Activated T-helper 1 cell treated with anti-CD3 and anti-CD28 coated beads, Interleukin-12 subunit alpha, Interleukin-12 subunit beta, Interleukin-2, Interleukin-4 antibody, amounts not matched to agents 30 ng/mL and 10 ng/mL and 1 ng/mL, durations not matched to agents 14 hours and 24 hours and 36 hours (primary cell): Measurements from ENCODE around the gene MAPK8IP2. TPM values are rescaled to one million over a fixed set of nuclear protein-coding genes. Genes with fewer than 3 reads are reported as not detected.
"Not testable (repeated sequence)": the region's sequence is repeated elsewhere in the genome, so short reads cannot be mapped to it uniquely, and the experiment has no call there.

Source experiments
- DNase-seq: peaks from one replicate; pipeline ENCODE4 v3.0.0; 2021; ENCODE audit warnings: low spot score
- H3K27ac Mint-ChIP-seq: one replicate; pipeline ENCODE4 v1.8.0; 2021; ENCODE audit warnings: mild to moderate bottlenecking, mixed read lengths
- H3K27me3 Mint-ChIP-seq: one replicate; pipeline ENCODE4 v1.8.0; 2022; ENCODE audit warnings: mild to moderate bottlenecking, moderate library complexity, mixed read lengths; ENCODE audit not compliant: insufficient read depth
- H3K36me3 Mint-ChIP-seq: one replicate; pipeline ENCODE4 v1.8.0; 2021; ENCODE audit warnings: low read depth, mixed read lengths
- H3K4me1 Mint-ChIP-seq: one replicate; pipeline ENCODE4 v1.8.0; 2021; ENCODE audit warnings: low read depth, mixed read lengths
- H3K4me3 Mint-ChIP-seq: one replicate; pipeline ENCODE4 v1.8.0; 2021; ENCODE audit warnings: mild to moderate bottlenecking, moderate library complexity, mixed read lengths
- H3K9me3 Mint-ChIP-seq: one replicate; pipeline ENCODE4 v1.8.0; 2021; ENCODE audit warnings: mixed read lengths
- intact Hi-C: fragments of 100-400 bp; cut with micrococcal nuclease; formaldehyde crosslinking; loops from one replicate; pipeline ENCODE4 v1.15.1; 2024
- total RNA-seq: library from RNA; stranded (reverse); gene quantifications from 2 replicates; pipeline ENCODE4 v1.2.3, GENCODE V29; 2022

Gene MAPK8IP2
- total RNA-seq, 1 donor from 2014 or later, result 0.08 TPM

DNA sequence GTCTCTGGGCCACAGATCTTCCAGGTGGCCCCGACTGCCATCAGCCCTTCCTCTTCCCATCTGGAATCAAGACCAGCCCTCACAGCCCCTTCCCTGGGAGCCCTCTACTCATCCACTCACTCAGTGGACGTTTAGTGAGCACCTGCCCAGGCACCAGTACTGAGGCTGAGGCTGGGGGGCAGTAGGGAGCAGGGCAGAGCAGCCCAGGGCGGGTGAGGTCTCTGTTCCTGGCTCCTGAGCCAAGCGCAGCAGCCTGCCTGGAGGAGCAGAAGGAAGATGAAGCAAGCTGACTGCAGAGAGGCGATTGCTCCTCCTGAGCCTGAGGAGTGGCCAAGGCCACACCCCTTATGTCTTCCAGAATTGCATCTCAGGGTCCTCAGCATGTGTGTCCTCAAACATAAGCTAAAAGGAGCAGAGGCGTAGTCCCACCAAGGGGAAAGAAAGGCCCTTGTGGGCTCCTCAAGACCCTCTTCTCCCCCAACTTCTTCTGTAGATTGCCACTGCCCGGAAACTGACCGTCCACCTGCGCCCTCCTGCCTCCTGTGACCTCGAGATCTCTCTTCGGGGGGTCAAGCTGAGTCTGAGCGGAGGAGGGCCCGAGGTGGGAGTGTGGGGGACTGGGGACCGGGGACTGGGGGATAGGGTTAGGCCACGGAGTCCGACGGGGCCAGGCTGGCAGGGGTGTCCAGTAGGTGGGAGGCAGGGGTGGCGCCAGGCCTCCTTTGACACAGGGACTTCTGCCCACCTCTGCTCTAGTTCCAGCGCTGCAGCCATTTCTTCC, 5.8 kb downstream of the MAPK8IP2 start:
- peaks cover 31% of the 10 kb centered on the region for H3K27me3 Mint-ChIP-seq
- H3K36me3 Mint-ChIP-seq, result no peaks in the 10 kb centered on the region
- H3K9me3 Mint-ChIP-seq, result no peaks in the 10 kb centered on the region
- intact Hi-C loops, result no loop called here
- H3K27ac Mint-ChIP-seq, result no peak overlapping the region
- no peak for DNase-seq
- no peaks in the 10 kb centered on the region for H3K4me1 Mint-ChIP-seq
- H3K4me3 Mint-ChIP-seq, result no peak overlapping the region

DNA sequence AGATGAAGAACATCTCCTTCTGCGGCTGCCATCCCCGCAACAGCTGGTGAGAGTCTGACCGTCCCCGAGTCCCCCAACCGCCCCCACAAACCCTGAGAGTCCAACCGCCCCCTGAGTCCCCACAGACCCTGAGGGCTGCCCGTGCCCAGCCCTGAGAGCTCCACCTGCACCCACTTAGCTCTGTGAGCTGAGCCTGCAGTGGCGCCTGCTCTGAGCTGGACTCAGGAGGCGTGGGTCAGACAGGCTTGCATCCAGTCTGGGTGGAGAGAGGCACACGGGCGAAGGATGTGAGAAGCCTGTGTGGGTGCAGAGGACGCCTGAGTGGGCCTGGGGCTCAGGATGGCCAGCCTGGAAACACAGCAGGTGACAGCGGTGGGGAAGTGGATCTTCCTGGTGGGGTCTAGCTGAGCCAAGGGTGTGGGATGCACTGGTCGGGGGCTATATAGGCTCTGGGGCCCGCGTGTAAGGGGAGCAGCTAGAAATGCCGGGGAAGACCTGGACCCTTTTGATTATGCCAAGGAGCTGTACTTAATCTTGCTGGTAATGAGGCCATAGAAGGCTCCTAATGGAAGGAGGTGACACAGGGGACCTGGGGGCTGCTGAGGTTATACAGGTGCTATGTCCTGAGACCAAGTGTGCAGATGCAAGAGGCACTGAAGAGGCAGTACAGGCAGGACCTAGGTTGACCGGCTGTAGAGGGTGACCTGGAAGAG, 6.5 kb downstream of the MAPK8IP2 start:
- no peaks in the 10 kb centered on the region for H3K9me3 Mint-ChIP-seq
- peaks cover 24% of the 10 kb centered on the region for H3K27me3 Mint-ChIP-seq
- H3K36me3 Mint-ChIP-seq, result no peaks in the 10 kb centered on the region
- H3K4me3 Mint-ChIP-seq, result no peak overlapping the region
- DNase-seq, result no peak
- H3K27ac Mint-ChIP-seq, result no peak overlapping the region
- no peaks in the 10 kb centered on the region for H3K4me1 Mint-ChIP-seq
- intact Hi-C loops, result no loop called here

DNA sequence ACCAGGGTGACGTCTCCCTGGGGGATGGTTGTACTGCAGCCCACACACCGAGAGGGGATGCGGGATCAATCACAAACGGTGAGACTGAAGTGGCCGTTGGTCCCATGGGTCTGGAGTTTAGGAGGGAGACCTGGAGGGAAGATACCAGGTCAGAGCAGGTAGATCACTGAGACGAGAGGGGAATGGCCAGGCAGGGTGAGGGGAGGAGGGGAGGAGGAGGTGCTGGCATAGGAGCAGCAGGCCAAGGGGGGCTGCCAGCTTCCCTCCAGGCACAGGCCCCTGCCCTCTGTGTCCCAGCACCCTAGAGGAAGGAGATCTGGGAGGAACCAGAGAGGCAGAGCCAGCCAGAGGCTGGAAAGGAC, 7.0 kb downstream of the MAPK8IP2 start:
- intact Hi-C loops, result no loop called here
- no peak for DNase-seq
- Mint-ChIP-seq H3K27ac (no peak overlapping the region), H3K4me1 (no peaks in the 10 kb centered on the region), H3K9me3 (no peaks in the 10 kb centered on the region), H3K4me3 (no peak overlapping the region), H3K27me3 (peaks cover 19% of the 10 kb centered on the region), H3K36me3 (no peaks in the 10 kb centered on the region)

DNA sequence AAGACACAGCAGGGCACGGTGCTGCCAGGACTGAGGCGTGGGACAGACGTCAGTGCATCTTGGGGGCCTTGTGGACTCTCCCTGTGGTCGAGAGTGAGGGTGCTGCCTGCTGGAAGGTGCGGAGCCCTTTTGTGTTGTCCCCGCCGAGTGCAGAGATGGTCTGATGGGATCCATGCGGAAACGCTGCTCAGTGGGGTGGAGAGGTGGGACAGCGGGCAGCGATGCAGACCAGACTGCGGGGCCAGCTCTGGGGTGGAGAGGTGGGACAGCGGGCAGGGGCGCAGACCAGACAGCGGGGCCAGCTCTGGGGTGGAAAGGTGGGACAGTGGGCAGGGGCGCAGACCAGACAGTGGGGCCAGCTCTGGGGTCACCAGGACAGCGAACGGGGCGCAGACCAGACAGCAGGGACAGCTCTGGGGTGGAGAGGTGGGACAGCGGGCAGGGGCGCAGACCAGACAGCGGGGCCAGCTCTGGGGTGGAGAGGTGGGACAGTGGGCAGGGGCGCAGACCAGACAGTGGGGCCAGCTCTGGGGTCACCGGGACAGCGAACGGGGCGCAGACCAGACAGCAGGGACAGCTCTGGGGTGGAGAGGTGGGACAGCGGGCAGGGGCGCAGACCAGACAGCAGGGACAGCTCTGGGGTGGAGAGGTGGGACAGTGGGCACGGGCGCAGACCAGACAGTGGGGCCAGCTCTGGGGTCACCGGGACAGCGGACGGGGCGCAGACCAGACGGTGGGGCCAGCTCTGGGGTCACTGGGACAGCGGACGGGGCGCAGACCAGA, 7.7 kb downstream of the MAPK8IP2 start:
- not testable (repeated sequence) for H3K36me3 Mint-ChIP-seq, H3K27ac Mint-ChIP-seq, H3K4me3 Mint-ChIP-seq

DNA sequence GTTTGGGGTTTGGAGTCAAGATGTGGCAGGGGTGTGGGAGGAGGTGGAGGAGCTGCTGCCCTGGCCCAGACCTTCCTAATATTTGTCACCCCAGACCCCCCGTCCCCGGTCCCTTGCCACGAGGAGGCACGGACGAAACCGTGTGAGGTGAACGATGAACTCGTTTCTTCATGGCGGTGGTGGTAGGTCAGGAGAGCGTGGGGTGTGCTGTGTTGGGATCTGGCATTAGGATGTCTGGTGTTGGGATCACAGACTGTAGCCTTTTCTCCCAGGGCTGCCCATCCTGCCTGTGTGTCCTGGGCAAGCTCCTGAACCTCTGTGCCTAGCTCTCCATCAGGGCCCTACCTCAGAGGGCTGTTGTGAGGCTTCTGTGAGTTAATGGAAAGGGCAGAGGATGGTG, 8.4 kb downstream of the MAPK8IP2 start:
- H3K36me3 Mint-ChIP-seq, result no peaks in the 10 kb centered on the region
- peaks cover 11% of the 10 kb centered on the region for H3K27me3 Mint-ChIP-seq
- intact Hi-C loops, result no loop called here
- DNase-seq, result no peak
- H3K4me1 Mint-ChIP-seq, result no peaks in the 10 kb centered on the region
- H3K4me3 Mint-ChIP-seq, result no peak overlapping the region
- H3K9me3 Mint-ChIP-seq, result no peaks in the 10 kb centered on the region
- no peak overlapping the region for H3K27ac Mint-ChIP-seq

More for the DNA sequence above, 7.7 kb downstream of the MAPK8IP2 start:
- H3K27me3 Mint-ChIP-seq, result peaks cover 14% of the 10 kb centered on the region
- H3K4me1 Mint-ChIP-seq, H3K9me3 Mint-ChIP-seq, DNase-seq, intact Hi-C loops: not testable (repeated sequence)

DNA sequence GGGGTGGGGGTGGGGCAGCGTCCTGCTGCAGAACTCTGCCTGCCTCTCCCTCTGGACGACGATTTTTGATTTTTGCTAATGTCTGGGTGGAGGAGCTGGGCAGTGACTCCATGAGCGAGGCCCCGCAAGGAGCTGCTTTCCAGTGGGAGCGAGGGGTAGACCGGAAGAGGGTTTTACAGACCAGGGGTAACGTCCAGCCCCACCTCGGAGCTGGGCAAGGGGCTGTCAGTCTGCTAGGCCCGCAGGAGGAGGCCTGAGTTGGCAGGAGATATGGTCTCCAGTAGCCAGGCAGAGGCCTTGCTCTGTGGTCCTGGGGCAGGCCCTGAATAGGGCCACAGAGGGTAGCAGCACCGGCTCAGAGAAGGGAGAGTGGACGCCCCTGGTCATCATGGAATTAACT, 9.0 kb downstream of the MAPK8IP2 start:
- no peak overlapping the region for H3K27ac Mint-ChIP-seq

DNA sequence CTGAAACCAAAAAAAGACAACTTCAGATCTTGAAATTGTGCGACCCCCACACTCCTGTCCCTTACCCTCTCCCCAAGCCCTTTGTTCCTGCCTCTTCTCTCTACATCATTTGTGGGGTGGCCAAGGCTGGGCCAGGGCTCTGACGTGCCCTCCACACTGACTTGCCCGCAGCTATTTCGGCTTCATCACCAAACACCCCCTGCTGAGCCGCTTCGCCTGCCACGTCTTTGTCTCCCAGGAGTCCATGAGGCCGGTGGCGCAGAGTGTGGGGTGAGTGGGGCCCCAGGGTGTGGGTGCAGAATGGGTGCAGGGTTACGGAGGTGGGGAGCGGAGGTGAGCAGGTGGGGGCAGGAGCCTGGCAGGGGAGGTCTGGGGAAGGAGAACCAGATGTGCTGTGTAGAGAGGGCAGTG, 9.5 kb downstream of the MAPK8IP2 start:
- Mint-ChIP-seq H3K4me3 (no peak overlapping the region), H3K9me3 (no peaks in the 10 kb centered on the region), H3K4me1 (no peaks in the 10 kb centered on the region), H3K36me3 (no peaks in the 10 kb centered on the region), H3K27ac (no peak overlapping the region), H3K27me3 (peaks cover 12% of the 10 kb centered on the region)
- DNase-seq, result no peak
- intact Hi-C loops, result no loop called here

More for the DNA sequence above, 9.0 kb downstream of the MAPK8IP2 start:
- H3K27me3 Mint-ChIP-seq, result peaks cover 12% of the 10 kb centered on the region
- H3K4me1 Mint-ChIP-seq, result no peaks in the 10 kb centered on the region
- H3K9me3 Mint-ChIP-seq, result no peaks in the 10 kb centered on the region
- no peaks in the 10 kb centered on the region for H3K36me3 Mint-ChIP-seq
- no peak for DNase-seq
- intact Hi-C loops, result no loop called here
- no peak overlapping the region for H3K4me3 Mint-ChIP-seq

DNA sequence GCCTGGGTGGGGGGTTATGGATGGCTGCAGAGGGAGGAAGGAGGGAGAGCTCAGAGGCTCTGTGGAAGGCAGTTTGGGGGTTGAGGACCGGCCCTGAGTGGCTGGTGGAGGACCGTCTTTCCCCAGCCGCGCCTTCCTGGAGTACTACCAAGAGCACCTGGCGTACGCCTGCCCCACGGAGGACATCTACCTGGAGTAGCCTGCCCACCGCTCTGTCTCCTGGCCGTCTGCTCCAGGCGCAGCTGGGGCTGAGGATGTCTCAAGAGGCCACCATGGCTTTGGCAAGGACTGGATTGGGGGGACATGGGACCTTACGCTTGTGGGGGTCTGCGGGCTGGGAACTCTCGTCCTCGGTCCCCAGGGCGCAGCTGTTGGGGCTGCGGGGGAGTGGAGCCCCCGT, 10.0 kb downstream of the MAPK8IP2 start:
- DNase-seq, result no peak
- H3K4me3 Mint-ChIP-seq, result no peak overlapping the region
- intact Hi-C loops, result no loop called here
- no peaks in the 10 kb centered on the region for H3K4me1 Mint-ChIP-seq
- no peak overlapping the region for H3K27ac Mint-ChIP-seq
- no peaks in the 10 kb centered on the region for H3K9me3 Mint-ChIP-seq
- no peaks in the 10 kb centered on the region for H3K36me3 Mint-ChIP-seq
- H3K27me3 Mint-ChIP-seq, result peaks cover 17% of the 10 kb centered on the region

DNA sequence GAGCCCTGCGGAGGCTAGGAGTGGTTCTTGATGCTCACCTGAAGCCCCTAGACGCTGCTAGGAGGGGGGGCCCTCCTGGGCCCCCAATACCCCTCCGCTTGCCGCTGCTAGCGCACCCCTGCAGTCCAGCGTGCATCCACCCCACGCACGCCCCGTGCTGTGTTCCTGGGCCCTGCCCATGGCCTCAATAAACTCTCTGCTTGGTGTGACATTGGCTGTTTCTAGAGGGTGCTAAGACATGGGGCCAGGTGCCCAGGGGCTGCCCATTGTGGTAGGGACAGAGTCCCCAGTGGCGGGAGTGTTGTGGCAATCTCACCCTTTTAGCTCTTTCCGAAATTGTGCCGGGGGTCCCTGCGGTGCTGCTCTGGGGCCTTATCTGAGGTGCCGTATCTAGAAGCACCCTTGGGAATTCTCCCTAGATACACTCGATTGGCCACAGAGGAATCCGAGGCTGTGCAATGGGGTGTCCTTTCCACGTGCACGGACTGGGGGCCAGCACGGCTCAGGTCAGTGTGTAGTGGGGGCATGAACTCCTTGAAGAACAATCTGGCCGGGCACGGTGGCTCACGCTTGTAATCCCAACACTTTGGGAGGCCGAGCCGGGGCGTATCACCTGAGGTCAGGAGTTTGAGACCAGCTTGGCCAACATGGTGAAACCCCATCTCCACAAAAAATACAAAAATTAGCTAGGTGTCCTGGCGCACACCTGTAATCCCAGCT, 10.9 kb downstream of the MAPK8IP2 start:
- no peak for DNase-seq
- Mint-ChIP-seq H3K4me3 (no peak overlapping the region), H3K27me3 (peaks cover 13% of the 10 kb centered on the region), H3K4me1 (no peaks in the 10 kb centered on the region), H3K27ac (no peak overlapping the region), H3K36me3 (no peaks in the 10 kb centered on the region), H3K9me3 (no peaks in the 10 kb centered on the region)
- intact Hi-C loops, result no loop called here

DNA sequence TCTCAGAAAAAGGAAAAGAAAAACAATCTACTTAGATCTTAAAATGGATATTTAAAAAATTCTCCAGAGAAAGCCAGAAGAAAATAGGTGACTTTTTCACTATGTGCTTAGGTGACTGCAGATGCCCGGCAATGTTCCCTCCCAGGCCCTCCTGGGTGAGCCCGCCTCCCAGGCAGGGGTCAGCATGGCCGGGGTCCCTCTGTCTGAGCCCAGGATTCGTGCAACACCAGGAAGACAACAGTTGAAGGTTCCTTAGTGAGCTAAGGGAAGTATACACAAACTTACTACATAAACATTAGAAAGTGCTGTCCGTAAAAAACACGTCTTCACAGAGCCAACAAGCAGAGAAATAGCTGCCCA, 11.6 kb downstream of the MAPK8IP2 start:
- no peak for DNase-seq
- Mint-ChIP-seq H3K9me3 (no peaks in the 10 kb centered on the region), H3K36me3 (no peaks in the 10 kb centered on the region), H3K4me1 (no peaks in the 10 kb centered on the region), H3K27me3 (peaks cover 12% of the 10 kb centered on the region), H3K27ac (no peak overlapping the region), H3K4me3 (no peak overlapping the region)
- intact Hi-C loops, result no loop called here

DNA sequence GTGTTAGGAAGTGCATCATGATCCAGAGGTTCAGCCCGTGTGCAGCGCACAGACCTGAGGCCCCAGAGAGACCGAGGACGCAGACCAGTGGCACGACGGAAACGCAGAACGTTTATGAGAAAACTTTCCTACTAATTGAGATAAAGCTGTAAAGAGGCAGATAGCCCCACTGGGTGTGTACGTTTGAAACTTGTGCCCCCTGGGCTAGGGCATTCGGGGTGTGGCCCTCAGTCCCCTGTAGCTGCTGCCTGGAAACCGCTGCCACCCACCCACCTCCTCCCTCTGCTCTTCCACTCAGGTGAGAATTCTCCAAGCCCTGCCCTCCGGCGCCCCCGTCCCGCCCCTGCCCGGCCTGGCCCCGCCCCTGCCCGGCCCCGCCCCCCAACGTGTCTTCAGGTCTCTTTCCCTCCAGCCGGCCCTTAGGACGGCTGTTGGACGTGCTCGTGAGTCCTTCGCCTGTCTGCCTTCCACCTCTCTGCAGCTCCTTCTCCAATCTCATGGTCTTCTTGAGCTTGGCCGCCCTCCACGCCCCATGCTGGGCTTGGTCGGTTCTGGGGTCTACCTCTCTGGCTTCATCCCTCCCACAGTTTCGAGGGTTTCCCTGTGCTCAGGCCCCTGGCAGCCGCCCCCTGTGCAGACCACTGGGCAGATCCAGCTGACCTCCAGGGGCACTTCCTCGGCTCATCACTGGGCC, 12.1 kb downstream of the MAPK8IP2 start:
- no peaks in the 10 kb centered on the region for H3K9me3 Mint-ChIP-seq
- no peak overlapping the region for H3K27ac Mint-ChIP-seq
- no peaks in the 10 kb centered on the region for H3K4me1 Mint-ChIP-seq
- peaks cover 8% of the 10 kb centered on the region for H3K27me3 Mint-ChIP-seq
- no peaks in the 10 kb centered on the region for H3K36me3 Mint-ChIP-seq
- H3K4me3 Mint-ChIP-seq, result no peak overlapping the region
- DNase-seq, result no peak
- intact Hi-C loops, result no loop called here

DNA sequence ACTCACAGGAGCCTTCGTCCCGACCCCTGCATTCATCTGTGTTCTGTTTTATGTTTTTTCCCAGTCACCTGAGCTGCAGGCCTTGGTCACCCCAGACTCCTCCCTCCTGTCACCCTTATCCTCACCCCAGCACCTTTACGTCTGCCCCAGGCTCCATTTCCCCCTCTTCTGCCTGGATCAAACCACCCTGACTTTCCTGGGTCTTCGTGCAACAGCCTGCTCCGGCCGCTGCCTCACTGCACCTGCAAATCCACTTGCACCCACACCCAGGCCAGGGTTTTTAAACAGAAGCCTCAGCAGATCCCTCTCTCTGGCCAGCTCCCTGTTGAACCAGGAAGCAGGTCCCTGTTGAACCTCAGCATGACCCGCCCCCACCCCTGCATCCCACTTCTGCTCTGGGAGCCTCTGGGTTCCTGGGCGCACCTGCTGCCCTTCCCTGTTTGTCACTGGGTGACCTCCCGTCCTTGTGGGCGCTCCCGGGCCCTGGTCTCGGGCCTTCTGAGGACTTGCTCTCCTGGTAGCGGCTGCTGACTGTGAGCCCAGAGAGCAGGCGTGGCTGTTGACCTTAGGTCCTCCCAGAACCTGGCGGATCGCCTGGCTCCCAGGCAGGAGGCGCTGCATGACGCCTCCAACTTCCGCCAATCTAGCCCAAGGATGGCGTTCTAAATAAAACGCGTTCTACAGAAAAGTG, 12.8 kb downstream of the MAPK8IP2 start:
- H3K9me3 Mint-ChIP-seq, result no peaks in the 10 kb centered on the region
- H3K36me3 Mint-ChIP-seq, result no peaks in the 10 kb centered on the region
- H3K27me3 Mint-ChIP-seq, result peaks cover 8% of the 10 kb centered on the region
- H3K27ac Mint-ChIP-seq, result no peak overlapping the region
- no peak overlapping the region for H3K4me3 Mint-ChIP-seq
- DNase-seq, result no peak
- intact Hi-C loops, result no loop called here
- H3K4me1 Mint-ChIP-seq, result no peaks in the 10 kb centered on the region
